ENCODE data around the gene SRRM3.
"Not testable (repeated sequence)": the region's sequence is repeated elsewhere in the genome, so short reads cannot be mapped to it uniquely, and the experiment has no call there.

Gene SRRM3

GRCh38 chr7:76292911-76293310, 91.2 kb downstream of the SRRM3 start:
- peaks cover 35% of the 10 kb centered on the region for H3K4me1 ChIP-seq (ENCODE audit: control insufficient read depth, insufficient read depth, low read length)
- not testable (repeated sequence) for H3K27ac ChIP-seq (ENCODE audit: low read depth, low read length); H3K9me3 ChIP-seq (ENCODE audit: control insufficient read depth, insufficient read depth, low read depth, low read length); H3K4me3 ChIP-seq (ENCODE audit: low read depth, low read length); H3K27me3 ChIP-seq (ENCODE audit: control insufficient read depth, insufficient read depth, low read length); H3K9ac ChIP-seq (ENCODE audit: low read length); H3K36me3 ChIP-seq (ENCODE audit: control insufficient read depth, insufficient read depth, low read length)

GRCh38 chr7:76293407-76293901, 91.8 kb downstream of the SRRM3 start:
- Histone ChIP-seq H3K4me1 (ENCODE audit: control insufficient read depth, insufficient read depth, low read length) (peaks cover 35% of the 10 kb centered on the region), H3K9ac (ENCODE audit: low read length) (no peak overlapping the region), H3K27ac (ENCODE audit: low read depth, low read length) (no peak overlapping the region)

GRCh38 chr7:76294344-76295024, 92.8 kb downstream of the SRRM3 start:
- Histone ChIP-seq H3K36me3 (ENCODE audit: control insufficient read depth, insufficient read depth, low read length) (no peaks in the 10 kb centered on the region), H3K4me1 (ENCODE audit: control insufficient read depth, insufficient read depth, low read length) (peaks cover 31% of the 10 kb centered on the region), H3K27ac (ENCODE audit: low read depth, low read length) (no peak overlapping the region), H3K9ac (ENCODE audit: low read length) (peak overlapping the region; percentile 5), H3K4me3 (ENCODE audit: low read depth, low read length) (no peak overlapping the region; the same call in 1 of the 2 replicates), H3K27me3 (ENCODE audit: control insufficient read depth, insufficient read depth, low read length) (no peaks in the 10 kb centered on the region), H3K9me3 (ENCODE audit: control insufficient read depth, insufficient read depth, low read depth, low read length) (no peaks in the 10 kb centered on the region)

More at GRCh38 chr7:76293407-76293901, 91.8 kb downstream of the SRRM3 start:
- Histone ChIP-seq H3K36me3 (ENCODE audit: control insufficient read depth, insufficient read depth, low read length) (no peaks in the 10 kb centered on the region), H3K4me3 (ENCODE audit: low read depth, low read length) (no peak overlapping the region), H3K27me3 (ENCODE audit: control insufficient read depth, insufficient read depth, low read length) (no peaks in the 10 kb centered on the region), H3K9me3 (ENCODE audit: control insufficient read depth, insufficient read depth, low read depth, low read length) (no peaks in the 10 kb centered on the region)

- no peaks in the 10 kb centered on the region for H3K9me3 ChIP-seq (ENCODE audit: control insufficient read depth, insufficient read depth, low read depth, low read length)
- H3K4me3 ChIP-seq (ENCODE audit: low read depth, low read length) = no peak overlapping the region
- no peak overlapping the region for H3K9ac ChIP-seq (ENCODE audit: low read length)
- H3K4me1 ChIP-seq (ENCODE audit: control insufficient read depth, insufficient read depth, low read length) = peaks cover 14% of the 10 kb centered on the region
- H3K36me3 ChIP-seq (ENCODE audit: control insufficient read depth, insufficient read depth, low read length) = no peaks in the 10 kb centered on the region
- no peak overlapping the region for H3K27ac ChIP-seq (ENCODE audit: low read depth, low read length)
- H3K27me3 ChIP-seq (ENCODE audit: control insufficient read depth, insufficient read depth, low read length) = peaks cover 4% of the 10 kb centered on the region; the same call in 1 of the 2 replicates
These were observed 95.3 kb downstream of the SRRM3 start for GRCh38 chr7:76296743-76297740.

GRCh38 chr7:76300166-76300731, 98.6 kb downstream of the SRRM3 start:
- peaks cover 7% of the 10 kb centered on the region for H3K36me3 ChIP-seq (ENCODE audit: control insufficient read depth, insufficient read depth, low read length)
- H3K4me3 ChIP-seq (ENCODE audit: low read depth, low read length) = no peak overlapping the region
- H3K27me3 ChIP-seq (ENCODE audit: control insufficient read depth, insufficient read depth, low read length) = peaks cover 7% of the 10 kb centered on the region; the same call in 1 of the 2 replicates
- H3K27ac ChIP-seq (ENCODE audit: low read depth, low read length) = no peak overlapping the region
- H3K9me3 ChIP-seq (ENCODE audit: control insufficient read depth, insufficient read depth, low read depth, low read length) = no peaks in the 10 kb centered on the region
- H3K9ac ChIP-seq (ENCODE audit: low read length) = no peak overlapping the region
- peaks cover 12% of the 10 kb centered on the region for H3K4me1 ChIP-seq (ENCODE audit: control insufficient read depth, insufficient read depth, low read length)

- peaks cover 12% of the 10 kb centered on the region for H3K4me1 ChIP-seq (ENCODE audit: control insufficient read depth, insufficient read depth, low read length)
- no peak overlapping the region for H3K27ac ChIP-seq (ENCODE audit: low read depth, low read length)
- peaks cover 7% of the 10 kb centered on the region for H3K36me3 ChIP-seq (ENCODE audit: control insufficient read depth, insufficient read depth, low read length)
- H3K9me3 ChIP-seq (ENCODE audit: control insufficient read depth, insufficient read depth, low read depth, low read length) = no peaks in the 10 kb centered on the region
- peaks cover 7% of the 10 kb centered on the region; the same call in 1 of the 2 replicates for H3K27me3 ChIP-seq (ENCODE audit: control insufficient read depth, insufficient read depth, low read length)
- H3K9ac ChIP-seq (ENCODE audit: low read length) = no peak overlapping the region
- no peak overlapping the region for H3K4me3 ChIP-seq (ENCODE audit: low read depth, low read length)
These were observed 99.3 kb downstream of the SRRM3 start for GRCh38 chr7:76301000-76301399.

- H3K9me3 ChIP-seq (ENCODE audit: control insufficient read depth, insufficient read depth, low read depth, low read length) = no peaks in the 10 kb centered on the region
- H3K36me3 ChIP-seq (ENCODE audit: control insufficient read depth, insufficient read depth, low read length) = peaks cover 7% of the 10 kb centered on the region
- H3K4me1 ChIP-seq (ENCODE audit: control insufficient read depth, insufficient read depth, low read length) = peaks cover 24% of the 10 kb centered on the region
- peaks cover 7% of the 10 kb centered on the region; the same call in 1 of the 2 replicates for H3K27me3 ChIP-seq (ENCODE audit: control insufficient read depth, insufficient read depth, low read length)
- peak within 1 kb of the TSS; percentile 37; the same call in 1 of the 2 replicates for H3K27ac ChIP-seq (ENCODE audit: low read depth, low read length)
- H3K9ac ChIP-seq (ENCODE audit: low read length) = peak within 1 kb of the TSS; percentile 57
- peak within 1 kb of the TSS; percentile 69 for H3K4me3 ChIP-seq (ENCODE audit: low read depth, low read length)
These were observed 100.9 kb downstream of the SRRM3 start, which contains the start of gene HSPB1 for GRCh38 chr7:76302347-76303201. HSPB1 (plus strand) TSS chr7:76302673; CDS start chr7:76302713, 40 bp downstream.

GRCh38 chr7:76303202-76304147, 101.8 kb downstream of the SRRM3 start:
- Histone ChIP-seq H3K4me3 (ENCODE audit: low read depth, low read length) (peak overlapping the region; percentile 69), H3K27ac (ENCODE audit: low read depth, low read length) (peak overlapping the region; percentile 37; the same call in 1 of the 2 replicates), H3K36me3 (ENCODE audit: control insufficient read depth, insufficient read depth, low read length) (peaks cover 7% of the 10 kb centered on the region), H3K4me1 (ENCODE audit: control insufficient read depth, insufficient read depth, low read length) (peaks cover 24% of the 10 kb centered on the region), H3K27me3 (ENCODE audit: control insufficient read depth, insufficient read depth, low read length) (peaks cover 7% of the 10 kb centered on the region; the same call in 1 of the 2 replicates), H3K9me3 (ENCODE audit: control insufficient read depth, insufficient read depth, low read depth, low read length) (no peaks in the 10 kb centered on the region), H3K9ac (ENCODE audit: low read length) (peak overlapping the region; percentile 57)

GRCh38 chr7:76304888-76305375, 103.2 kb downstream of the SRRM3 start:
- no peak overlapping the region for H3K4me3 ChIP-seq (ENCODE audit: low read depth, low read length)
- peaks cover 7% of the 10 kb centered on the region; the same call in 1 of the 2 replicates for H3K27me3 ChIP-seq (ENCODE audit: control insufficient read depth, insufficient read depth, low read length)
- no peak overlapping the region for H3K9ac ChIP-seq (ENCODE audit: low read length)
- H3K36me3 ChIP-seq (ENCODE audit: control insufficient read depth, insufficient read depth, low read length) = peaks cover 7% of the 10 kb centered on the region
- peaks cover 24% of the 10 kb centered on the region for H3K4me1 ChIP-seq (ENCODE audit: control insufficient read depth, insufficient read depth, low read length)
- H3K27ac ChIP-seq (ENCODE audit: low read depth, low read length) = no peak overlapping the region
- H3K9me3 ChIP-seq (ENCODE audit: control insufficient read depth, insufficient read depth, low read depth, low read length) = no peaks in the 10 kb centered on the region; the same call in 1 of the 2 replicates
